ENCODE data around the gene HOXB9. TPM values are rescaled to one million over a fixed set of nuclear protein-coding genes. Genes with fewer than 3 reads are reported as not detected.

HOXB9 gene
- total and polyA plus RNA-seq, 10 of the 15 experiments (the other 5 are each of a cell fraction or from before 2014, with no cell fraction given): 0.01 to 0.49 (median 0.09) TPM; not detected in 5

DNA sequence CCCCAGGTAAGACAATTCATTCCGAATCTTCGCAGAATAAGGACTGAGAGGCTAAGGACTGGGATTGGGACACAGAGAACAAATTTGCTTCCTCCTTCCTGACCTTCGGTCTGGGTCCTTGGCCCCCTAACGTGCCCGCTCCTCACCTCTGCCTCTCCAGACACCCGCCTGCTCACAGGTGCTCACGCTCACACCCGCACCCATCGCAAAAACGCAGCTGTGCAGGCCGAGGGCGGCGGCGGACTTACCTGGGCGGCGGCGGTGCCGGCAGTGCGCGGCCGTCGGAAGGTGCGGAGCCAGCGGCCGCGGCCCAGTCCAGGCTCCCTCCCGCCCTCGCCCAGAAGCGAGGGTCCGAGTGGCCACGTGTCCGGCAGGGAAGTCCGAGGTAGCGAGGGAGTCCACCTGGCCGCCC, 7.1 kb upstream of the HOXB9 start:
- H3K9ac ChIP-seq (ENCODE audit: control insufficient read depth, insufficient read depth, low read length): no peak overlapping the region

More for the DNA sequence above, 7.1 kb upstream of the HOXB9 start:
- Histone ChIP-seq H3K4me3 (no peak overlapping the region), H2AFZ (ENCODE audit: control insufficient read depth, low read depth, low read length) (no peak overlapping the region), H3K9me3 (replicated peaks; ENCODE audit: control insufficient read depth, insufficient read depth, low read length) (no peaks in the 10 kb centered on the region), H3K27ac (ENCODE audit: control insufficient read depth, insufficient read depth) (no peak overlapping the region), H3K4me2 (ENCODE audit: control insufficient read depth, insufficient read depth) (no peak overlapping the region; the same call in 1 of the 2 replicates), H3K4me1 (ENCODE audit: control insufficient read depth, insufficient read depth, low read length) (peaks cover 17% of the 10 kb centered on the region), H4K20me1 (ENCODE audit: control insufficient read depth, insufficient read depth) (no peaks in the 10 kb centered on the region), H3K36me3 (ENCODE audit: control insufficient read depth in 2 of 2, insufficient read depth in 2 of 2, low read length in 1 of 2) (no peaks in the 10 kb centered on the region; a peak in 1 of 4 replicates), H3K79me2 (ENCODE audit: control insufficient read depth, insufficient read depth, low read length) (no peaks in the 10 kb centered on the region), H3K27me3 (replicated peaks in 1 of 2; ENCODE audit: control insufficient read depth in 2 of 2, insufficient read depth in 2 of 2, low read length in 1 of 2) (peaks cover 7 to 11% of the 10 kb centered on the region in 2 experiments)
- TF ChIP-seq, protein P1, sequence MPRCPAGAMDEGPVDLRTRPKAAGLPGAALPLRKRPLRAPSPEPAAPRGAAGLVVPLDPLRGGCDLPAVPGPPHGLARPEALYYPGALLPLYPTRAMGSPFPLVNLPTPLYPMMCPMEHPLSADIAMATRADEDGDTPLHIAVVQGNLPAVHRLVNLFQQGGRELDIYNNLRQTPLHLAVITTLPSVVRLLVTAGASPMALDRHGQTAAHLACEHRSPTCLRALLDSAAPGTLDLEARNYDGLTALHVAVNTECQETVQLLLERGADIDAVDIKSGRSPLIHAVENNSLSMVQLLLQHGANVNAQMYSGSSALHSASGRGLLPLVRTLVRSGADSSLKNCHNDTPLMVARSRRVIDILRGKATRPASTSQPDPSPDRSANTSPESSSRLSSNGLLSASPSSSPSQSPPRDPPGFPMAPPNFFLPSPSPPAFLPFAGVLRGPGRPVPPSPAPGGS (IDR thresholded peaks at IDR 0.05; ENCODE audit: borderline replicate concordance, insufficient read depth, low read depth, low read length, poor library complexity, severe bottlenecking): no peak
- TF ChIP-seq KLF5 (IDR thresholded peaks at IDR 0.05; ENCODE audit: partially characterized antibody) (no peak), NR2F1 (conservative IDR thresholded peaks at IDR 0.05) (no peak), CHD2 (IDR thresholded peaks at IDR 0.05; ENCODE audit: borderline replicate concordance, low read depth, low read length) (no peak), TCF3 (IDR thresholded peaks at IDR 0.05; ENCODE audit: borderline replicate concordance, insufficient read depth, low read depth, low read length) (no peak), EGR1 (IDR thresholded peaks at IDR 0.05; ENCODE audit: borderline replicate concordance in 1 of 2, low read depth in 2 of 2, low read length in 2 of 2) (no peak), NFYA (IDR thresholded peaks at IDR 0.05; ENCODE audit: borderline replicate concordance, low read depth, low read length) (no peak), RCOR1 (conservative IDR thresholded peaks at IDR 0.05; ENCODE audit: low read depth, low read length) (no peak), HSF1 (IDR thresholded peaks at IDR 0.05; ENCODE audit: low read depth, low read length) (no peak), SIN3A (IDR thresholded peaks at IDR 0.05; ENCODE audit: low read depth, low read length) (no peak)
- TF ChIP-seq, protein P2, sequence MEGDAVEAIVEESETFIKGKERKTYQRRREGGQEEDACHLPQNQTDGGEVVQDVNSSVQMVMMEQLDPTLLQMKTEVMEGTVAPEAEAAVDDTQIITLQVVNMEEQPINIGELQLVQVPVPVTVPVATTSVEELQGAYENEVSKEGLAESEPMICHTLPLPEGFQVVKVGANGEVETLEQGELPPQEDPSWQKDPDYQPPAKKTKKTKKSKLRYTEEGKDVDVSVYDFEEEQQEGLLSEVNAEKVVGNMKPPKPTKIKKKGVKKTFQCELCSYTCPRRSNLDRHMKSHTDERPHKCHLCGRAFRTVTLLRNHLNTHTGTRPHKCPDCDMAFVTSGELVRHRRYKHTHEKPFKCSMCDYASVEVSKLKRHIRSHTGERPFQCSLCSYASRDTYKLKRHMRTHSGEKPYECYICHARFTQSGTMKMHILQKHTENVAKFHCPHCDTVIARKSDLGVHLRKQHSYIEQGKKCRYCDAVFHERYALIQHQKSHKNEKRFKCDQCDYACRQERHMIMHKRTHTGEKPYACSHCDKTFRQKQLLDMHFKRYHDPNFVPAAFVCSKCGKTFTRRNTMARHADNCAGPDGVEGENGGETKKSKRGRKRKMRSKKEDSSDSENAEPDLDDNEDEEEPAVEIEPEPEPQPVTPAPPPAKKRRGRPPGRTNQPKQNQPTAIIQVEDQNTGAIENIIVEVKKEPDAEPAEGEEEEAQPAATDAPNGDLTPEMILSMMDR (IDR thresholded peaks at IDR 0.05 in 2 of 3, conservative IDR thresholded peaks at IDR 0.05 in 1 of 3; ENCODE audit: control insufficient read depth in 2 of 3, extremely low read depth in 1 of 3, insufficient read depth in 1 of 3, low read depth in 3 of 3, low read length in 3 of 3): no peak
- 64% methylated on average over 19 of the region's 35 CpGs for WGBS (ENCODE audit: insufficient coverage, insufficient replicate concordance, low lambda C conversion rate, missing lambda C conversion rate)
- SMC1A ChIA-PET (ENCODE audit: uncharacterized antibody, unreplicated experiment): interaction anchor here (1.3 to 1.4 kb wide), 2 partner anchors 22 to 246 kb away, joined by 3 to 4 read pairs; no protein-coding TSS in a partner anchor
- RAD21 ChIA-PET (ENCODE audit: unreplicated experiment): no interaction called here
- CTCF ChIA-PET: interaction anchor here (1.0 to 1.3 kb wide), 2 partner anchors 11 to 46 kb away, joined by 3 to 4 read pairs; no protein-coding TSS in a partner anchor
- FAIRE-seq: no peak
- in situ Hi-C loops (cut with MboI): no loop called here
- BruUV-seq (replicated peaks): no TSS peak
- DNase-seq (ENCODE audit: low read depth, low spot score): no peak
- intact Hi-C loops (cut with micrococcal nuclease; ENCODE audit: unreplicated experiment): no loop called here
- no peak for ATAC-seq
- POLR2A ChIA-PET: no interaction called here
